Astrocyte (in vitro differentiated cells and primary cell): Measurements from ENCODE around the gene STYX. TPM values are rescaled to one million over a fixed set of nuclear protein-coding genes. Genes with fewer than 3 reads are reported as not detected.
A peak's percentile ranks its signal among the peaks of the same experiment; 100 is the strongest.

Experiments
- DNase-seq: peaks from one replicate; pipeline ENCODE4 v3.0.0-alpha.2; 2010; ENCODE audit warnings: low read depth
- FAIRE-seq: peaks from 2 replicates; lab custom pipeline; 2011; peaks lifted over from hg19 to GRCh38; lab: Jason Lieb, UNC
- H2AFZ ChIP-seq: 2 replicates; pipeline ENCODE4 v1.6.0; 2012; ENCODE audit warnings: low read depth, low read length, inconsistent platforms
- H3K27ac ChIP-seq: 2 replicates; pipeline ENCODE4 v1.5.1; 2011; ENCODE audit warnings: low read depth, low read length, inconsistent platforms
- H3K27me3 ChIP-seq: 2 replicates; pipeline ENCODE4 v1.6.0; 2011; ENCODE audit warnings: low read length, inconsistent platforms; ENCODE audit not compliant: insufficient read depth
- H3K36me3 ChIP-seq: 2 replicates; pipeline ENCODE4 v1.5.1; 2011; ENCODE audit warnings: low read length, inconsistent platforms; ENCODE audit not compliant: insufficient read depth
- H3K4me1 ChIP-seq: 2 replicates; pipeline ENCODE4 v1.5.1; 2011; ENCODE audit warnings: low read length, inconsistent platforms; ENCODE audit not compliant: insufficient read depth
- H3K4me2 ChIP-seq: 2 replicates; pipeline ENCODE4 v1.6.0; 2012; ENCODE audit warnings: low read length, inconsistent platforms
- H3K4me3 ChIP-seq: 2 replicates; pipeline ENCODE4 v1.5.1; 2011; ENCODE audit warnings: low read depth, mild to moderate bottlenecking, low read length, inconsistent platforms; ENCODE audit not compliant: insufficient read depth
- H3K79me2 ChIP-seq: 2 replicates; pipeline ENCODE4 v1.6.0; 2012; ENCODE audit warnings: mild to moderate bottlenecking, low read length, inconsistent platforms; ENCODE audit not compliant: insufficient read depth
- H3K9ac ChIP-seq: 2 replicates; pipeline ENCODE4 v1.6.0; 2012; ENCODE audit warnings: mild to moderate bottlenecking, low read length, inconsistent platforms
- H3K9me3 ChIP-seq: 2 replicates; pipeline ENCODE4 v1.5.1; 2012; ENCODE audit warnings: low read depth, mild to moderate bottlenecking, low read length, inconsistent platforms; ENCODE audit not compliant: insufficient read depth
- H4K20me1 ChIP-seq: 2 replicates; pipeline ENCODE4 v1.6.0; 2012; ENCODE audit warnings: low read length, inconsistent platforms; ENCODE audit not compliant: insufficient read depth
- H3K27ac Mint-ChIP-seq: one replicate; pipeline ENCODE4 v1.8.0; 2021; ENCODE audit warnings: mild to moderate bottlenecking, mixed read lengths; ENCODE audit not compliant: unreplicated experiment
- H3K27me3 Mint-ChIP-seq: one replicate; pipeline ENCODE4 v1.8.0; 2021; ENCODE audit warnings: low read depth, mixed read lengths; ENCODE audit not compliant: unreplicated experiment
- H3K36me3 Mint-ChIP-seq: one replicate; pipeline ENCODE4 v1.8.0; 2021; ENCODE audit warnings: low read depth, mixed read lengths; ENCODE audit not compliant: unreplicated experiment
- H3K4me1 Mint-ChIP-seq: one replicate; pipeline ENCODE4 v1.8.0; 2021; ENCODE audit warnings: low read depth, mixed read lengths; ENCODE audit not compliant: unreplicated experiment
- H3K4me3 Mint-ChIP-seq: one replicate; pipeline ENCODE4 v1.8.0; 2021; ENCODE audit warnings: mild to moderate bottlenecking, moderate library complexity, mixed read lengths; ENCODE audit not compliant: unreplicated experiment
- H3K9me3 Mint-ChIP-seq: one replicate; pipeline ENCODE4 v1.8.0; 2021; ENCODE audit warnings: mild to moderate bottlenecking, mixed read lengths; ENCODE audit not compliant: unreplicated experiment
- CTCF ChIP-seq: IDR thresholded peaks from 2 replicates; pipeline ENCODE4 v1.5.1; 2011; ENCODE audit warnings: low read depth, mild to moderate bottlenecking, inconsistent platforms, low read length, moderate library complexity; ENCODE audit not compliant: insufficient read depth
- EZH2 ChIP-seq: IDR thresholded peaks from 2 replicates; pipeline ENCODE4 v1.6.1; 2012; ENCODE audit warnings: mild to moderate bottlenecking, low read length, inconsistent platforms; ENCODE audit not compliant: insufficient read depth
- total RNA-seq: library from RNA; stranded (reverse); gene quantifications from 2 replicates; pipeline ENCODE4 v1.2.1, GENCODE V29; 2021

The STYX gene
- total RNA-seq, 1 donor from 2014 or later: 26.3 TPM

GRCh38 chr14:52703664-52704063, 26.3 kb upstream of the STYX start:
- Histone ChIP-seq H3K27ac (no peak overlapping the region), H4K20me1 (peaks cover 12% of the 10 kb centered on the region), H3K79me2 (peaks cover 17% of the 10 kb centered on the region), H3K4me3 (no peak overlapping the region), H3K27me3 (no peaks in the 10 kb centered on the region), H3K9ac (no peak overlapping the region), H3K4me1 (peaks cover 13% of the 10 kb centered on the region), H3K4me2 (no peak overlapping the region), H3K9me3 (no peaks in the 10 kb centered on the region), H3K36me3 (peaks cover under 1% of the 10 kb centered on the region), H2AFZ (no peak overlapping the region)
- no peak overlapping the region for H3K4me3 Mint-ChIP-seq
- no peaks in the 10 kb centered on the region for H3K27me3 Mint-ChIP-seq
- H3K36me3 Mint-ChIP-seq: peaks cover 2% of the 10 kb centered on the region
- DNase-seq (no peak), FAIRE-seq (no peak)
- H3K9me3 Mint-ChIP-seq: no peaks in the 10 kb centered on the region
- TF ChIP-seq EZH2: no peak
- no peak for TF ChIP-seq CTCF
- no peak overlapping the region for H3K27ac Mint-ChIP-seq
- H3K4me1 Mint-ChIP-seq: peaks cover 15% of the 10 kb centered on the region

DNA sequence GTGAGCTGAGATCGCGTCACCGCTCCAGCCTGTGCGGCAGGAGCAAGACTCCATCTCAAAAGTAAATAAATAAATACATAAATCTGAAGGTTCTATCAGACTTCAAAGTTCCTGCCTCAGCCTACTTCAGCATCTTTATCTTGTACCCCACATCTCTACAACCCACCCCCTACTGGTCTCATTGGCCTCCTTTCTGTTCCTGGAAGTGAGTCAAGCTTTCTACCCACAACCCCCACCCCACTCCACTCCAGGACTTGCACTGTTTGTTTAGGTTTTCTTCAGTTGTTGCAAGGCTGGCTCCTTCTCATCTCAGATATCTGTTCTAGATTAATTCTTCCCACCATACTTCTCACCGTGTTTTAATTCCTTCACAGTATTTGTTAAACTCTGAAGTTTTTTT, 23.7 kb upstream of the STYX start:
- DNase-seq (no peak), FAIRE-seq (no peak)
- no peaks in the 10 kb centered on the region for H3K27me3 Mint-ChIP-seq
- H3K9ac ChIP-seq: peak overlapping the region; percentile 97
- peaks cover 41% of the 10 kb centered on the region for H3K79me2 ChIP-seq
- H3K36me3 ChIP-seq: peaks cover 16% of the 10 kb centered on the region
- peak overlapping the region; percentile 95 for H2AFZ ChIP-seq
- peaks cover 20% of the 10 kb centered on the region for H3K4me1 ChIP-seq
- peaks cover 4% of the 10 kb centered on the region for H3K36me3 Mint-ChIP-seq
- peaks cover 27% of the 10 kb centered on the region for H4K20me1 ChIP-seq
- peaks cover 15% of the 10 kb centered on the region for H3K4me1 Mint-ChIP-seq
- no peak overlapping the region for H3K27ac Mint-ChIP-seq
- H3K4me3 Mint-ChIP-seq: peak overlapping the region; percentile 100
- H3K4me2 ChIP-seq: peak overlapping the region; percentile 93
- H3K9me3 Mint-ChIP-seq: no peaks in the 10 kb centered on the region
- peak overlapping the region; percentile 94 for H3K27ac ChIP-seq
- H3K27me3 ChIP-seq: no peaks in the 10 kb centered on the region
- no peak for TF ChIP-seq EZH2
- no peak for TF ChIP-seq CTCF
- peak overlapping the region; percentile 90 for H3K4me3 ChIP-seq
- no peaks in the 10 kb centered on the region for H3K9me3 ChIP-seq
